HCT116 (cell line): Measurements from ENCODE around the gene GMDS. TPM values are rescaled to one million over a fixed set of nuclear protein-coding genes. Genes with fewer than 3 reads are reported as not detected.

Experiments used
- ATAC-seq: fragments of 200-7000 bp; cut with Tn5 transposase; 2 replicates; pipeline ENCODE4 v1.9.1; 2020; ENCODE audit warnings: mild to moderate bottlenecking, moderate library complexity
- BruUV-seq: library from RNA; stranded (reverse); fragments of 400-500 nt; replicated peaks from 2 replicates; lab custom pipeline; 2021; lab: Mats Ljungman, UMichigan
- CTCF ChIA-PET: fragments of 300-600 bp; sonication (Branson Sonifier 250); formaldehyde crosslinking; loops from one replicate; lab custom pipeline; 2021; ENCODE audit warnings: antibody characterized with exemption; lab: Charles Lee
- POLR2A ChIA-PET: fragments of 300-600, 350-600 bp; sonication (Branson Sonifier 250); formaldehyde crosslinking; loops from one replicate; lab custom pipeline; 2021; ENCODE audit warnings: antibody characterized with exemption; lab: Charles Lee
- RAD21 ChIA-PET, 2 experiments: fragments of 300-600 bp; sonication (Branson Sonifier 250); formaldehyde crosslinking; loops; one replicate each; lab custom pipeline; 2023; ENCODE audit warnings: low total read pairs in 2 of 2; ENCODE audit not compliant: uncharacterized antibody in 2 of 2, unreplicated experiment in 2 of 2, low non-redundant PET in 1 of 2; lab: Charles Lee
- DNase-seq: peaks from one replicate; pipeline ENCODE4 v3.0.0-alpha.2; 2010; ENCODE audit warnings: low read depth, low spot score
- H2AFZ ChIP-seq: fragments of 200-600 bp; shearing (Covaris generic), sonication (generic); 2 replicates; pipeline ENCODE4 v1.6.1; 2017; ENCODE audit warnings: low read depth, mixed run types, mixed read lengths, antibody characterized with exemption, low read length; ENCODE audit not compliant: poor library complexity, severe bottlenecking
- H3K27ac ChIP-seq: 2 replicates; pipeline ENCODE4 v1.5.1; 2012; ENCODE audit warnings: low read depth, low read length
- H3K27me3 ChIP-seq: fragments of 200-600 bp; sonication (generic); 2 replicates; pipeline ENCODE4 v1.6.1; 2016; ENCODE audit warnings: mixed run types, low read length, mixed read lengths; ENCODE audit not compliant: insufficient read depth
- H3K36me3 ChIP-seq, 2 experiments: fragments of 200-500 bp in 1 of 2; fragments of 200-600 bp in 1 of 2; sonication (Bioruptor generic) in 1 of 2; sonication (generic) in 1 of 2; 2 replicates each; pipeline versions ENCODE4 v1.5.1 to v1.6.1; 2014 to 2016; ENCODE audit warnings: low read length in 2 of 2, inconsistent platforms in 1 of 2, mixed read lengths in 1 of 2, mixed run types in 1 of 2; ENCODE audit not compliant: insufficient read depth in 2 of 2, control insufficient read depth in 1 of 2
- H3K4me1 ChIP-seq, 2 experiments: fragments of 200-600 bp in 1 of 2; sonication (generic) in 1 of 2; 2 replicates each; pipeline versions ENCODE4 v1.5.1 to v1.6.1; 2012 to 2017; ENCODE audit warnings: low read length in 2 of 2, inconsistent platforms in 1 of 2, mild to moderate bottlenecking in 1 of 2, mixed read lengths in 1 of 2, mixed run types in 1 of 2, moderate library complexity in 1 of 2; ENCODE audit not compliant: insufficient read depth in 2 of 2, control insufficient read depth in 1 of 2
- H3K4me2 ChIP-seq: fragments of 200-600 bp; sonication (generic); 2 replicates; pipeline ENCODE4 v1.6.1; 2017; ENCODE audit warnings: mixed run types, low read length, mixed read lengths
- H3K4me3 ChIP-seq, 2 experiments: fragments of 200-600 bp in 1 of 2; sonication (generic) in 1 of 2; replicated peaks in 1 of 2; 2 replicates each; pipeline ENCODE4 v1.5.1; 2011 to 2016; ENCODE audit warnings: low read length in 2 of 2, control low read depth in 1 of 2, low read depth in 1 of 2, mild to moderate bottlenecking in 1 of 2, mixed read lengths in 1 of 2, mixed run types in 1 of 2
- H3K79me2 ChIP-seq: fragments of 200-600 bp; sonication (generic); 2 replicates; pipeline ENCODE4 v1.6.1; 2017; ENCODE audit warnings: mild to moderate bottlenecking, mixed run types, low read length, moderate library complexity, mixed read lengths; ENCODE audit not compliant: insufficient read depth
- H3K9ac ChIP-seq: fragments of 200-600 bp; sonication (generic); 2 replicates; pipeline ENCODE4 v1.6.1; 2016; ENCODE audit warnings: low read length, mixed read lengths
- H3K9me2 ChIP-seq: fragments of 200-600 bp; sonication (generic), shearing (Covaris generic); 2 replicates; pipeline ENCODE4 v1.6.1; 2017; ENCODE audit warnings: mixed run types, mild to moderate bottlenecking, moderate library complexity; ENCODE audit not compliant: insufficient read depth
- H3K9me3 ChIP-seq, 2 experiments: fragments of 200-500 bp in 1 of 2; fragments of 200-600 bp in 1 of 2; sonication (Bioruptor generic) in 1 of 2; sonication (generic) in 1 of 2; 2 replicates each; pipeline ENCODE4 v1.6.1; 2014 to 2017; ENCODE audit warnings: low read length in 2 of 2, mixed read lengths in 2 of 2, inconsistent platforms in 1 of 2, low read depth in 1 of 2, mild to moderate bottlenecking in 1 of 2, mixed run types in 1 of 2, moderate library complexity in 1 of 2; ENCODE audit not compliant: control insufficient read depth in 1 of 2, insufficient read depth in 1 of 2
- H4K20me1 ChIP-seq: fragments of 200-600 bp; sonication (generic), shearing (Covaris generic); 2 replicates; pipeline ENCODE4 v1.6.1; 2017; ENCODE audit warnings: mixed run types, mild to moderate bottlenecking, moderate library complexity; ENCODE audit not compliant: insufficient read depth
- CBX3 ChIP-seq: IDR thresholded peaks from 2 replicates; pipeline ENCODE4 v1.6.1; 2012; ENCODE audit warnings: low read depth
- CEBPB ChIP-seq: IDR thresholded peaks from 2 replicates; pipeline ENCODE4 v1.6.1; 2012; ENCODE audit warnings: low read depth
- EGR1 ChIP-seq: IDR thresholded peaks from 2 replicates; pipeline ENCODE4 v1.6.1; 2012; ENCODE audit warnings: low read depth
- ELF1 ChIP-seq: IDR thresholded peaks from 2 replicates; pipeline ENCODE4 v1.6.1; 2012; ENCODE audit warnings: low read depth, borderline replicate concordance
- EZH2 ChIP-seq: fragments of 200-600 bp; sonication (generic); IDR thresholded peaks from 2 replicates; pipeline ENCODE4 v1.6.1; 2017; ENCODE audit warnings: antibody characterized with exemption, mixed run types
- EZH2phosphoT487 ChIP-seq: fragments of 200-600 bp; IDR thresholded peaks from 2 replicates; pipeline ENCODE4 v1.6.1; 2018; ENCODE audit warnings: antibody characterized with exemption, borderline replicate concordance
- FOSL1 ChIP-seq: IDR thresholded peaks from 2 replicates; pipeline ENCODE4 v1.6.1; 2012; ENCODE audit warnings: low read depth
- POLR2A ChIP-seq: IDR thresholded peaks from 2 replicates; pipeline ENCODE4 v1.7.0; 2011; ENCODE audit warnings: borderline replicate concordance; ENCODE audit not compliant: insufficient read depth, insufficient read length; ENCODE audit errors: extremely low read depth
- RAD21 ChIP-seq: IDR thresholded peaks from 2 replicates; pipeline ENCODE4 v1.6.1; 2012; ENCODE audit warnings: low read depth, mild to moderate bottlenecking
- SIN3A ChIP-seq: IDR thresholded peaks from 2 replicates; pipeline ENCODE4 v1.6.1; 2012; ENCODE audit warnings: low read depth
- SP1 ChIP-seq: IDR thresholded peaks from 2 replicates; pipeline ENCODE4 v1.6.1; 2012; ENCODE audit warnings: low read depth
- TCF7L2 ChIP-seq: IDR thresholded peaks from 2 replicates; pipeline ENCODE4 v1.7.0; 2011; ENCODE audit warnings: borderline replicate concordance, inconsistent platforms; ENCODE audit not compliant: insufficient read depth, insufficient read length; ENCODE audit errors: extremely low read depth
- YY1 ChIP-seq: IDR thresholded peaks from 2 replicates; pipeline ENCODE4 v1.6.1; 2011; ENCODE audit warnings: low read length, low read depth, moderate library complexity, mild to moderate bottlenecking; ENCODE audit not compliant: insufficient replicate concordance; ENCODE audit errors: extremely low read depth
- ZFX ChIP-seq: fragments of 450-650 bp; IDR thresholded peaks from 2 replicates; pipeline ENCODE4 v1.6.1; 2017
- intact Hi-C: fragments of 100-400 bp; cut with micrococcal nuclease; formaldehyde crosslinking; loops from 2 replicates; pipeline ENCODE4 v1.10.0; 2022
- total RNA-seq: library from RNA; stranded (reverse); gene quantifications from one replicate; pipeline ENCODE4 v1.2.1, GENCODE V29; 2021; ENCODE audit not compliant: unreplicated experiment
- TF ChIP-seq, protein P1 (sequence below), 3 experiments: fragments of 200-600 bp in 1 of 3; sonication (generic) in 1 of 3; IDR thresholded peaks in 2 of 3; conservative IDR thresholded peaks in 1 of 3; 2 replicates each; pipeline ENCODE4 v1.5.1; 2012 to 2017; ENCODE audit warnings: low read depth in 2 of 3, low read length in 2 of 3, antibody characterized with exemption in 1 of 3, borderline replicate concordance in 1 of 3, control low read depth in 1 of 3, mild to moderate bottlenecking in 1 of 3, mixed read lengths in 1 of 3, mixed run types in 1 of 3, moderate library complexity in 1 of 3; ENCODE audit not compliant: insufficient read depth in 1 of 3
- TF ChIP-seq, protein P2 (sequence below): IDR thresholded peaks from 2 replicates; pipeline ENCODE4 v1.6.1; 2012; ENCODE audit warnings: low read depth
- TF ChIP-seq, protein P3 (sequence below): IDR thresholded peaks from 2 replicates; pipeline ENCODE4 v1.6.1; 2012

The GMDS gene
- total RNA-seq, 1 experiment from 2014 or later, result 34.4 TPM

- Histone ChIP-seq H3K9me2 (no peaks in the 10 kb centered on the region), H3K4me1 (peaks cover 12 to 15% of the 10 kb centered on the region in 2 experiments; a peak in 3 of 4 replicates), H3K27ac (no peak overlapping the region), H2AFZ (no peak overlapping the region), H3K9ac (no peak overlapping the region), H3K79me2 (no peaks in the 10 kb centered on the region), H3K9me3 (no peaks in the 10 kb centered on the region), H3K27me3 (no peaks in the 10 kb centered on the region), H4K20me1 (no peaks in the 10 kb centered on the region)
- no peak for ATAC-seq
- TF ChIP-seq RAD21 (no peak), FOSL1 (no peak), YY1 (no peak), EZH2 (no peak), POLR2A (no peak), SIN3A (no peak), EZH2phosphoT487 (no peak), SP1 (no peak), EGR1 (no peak), ZFX (no peak), CEBPB (no peak), CBX3 (no peak), TCF7L2 (no peak), ELF1 (no peak)
- TF ChIP-seq, protein P1, sequence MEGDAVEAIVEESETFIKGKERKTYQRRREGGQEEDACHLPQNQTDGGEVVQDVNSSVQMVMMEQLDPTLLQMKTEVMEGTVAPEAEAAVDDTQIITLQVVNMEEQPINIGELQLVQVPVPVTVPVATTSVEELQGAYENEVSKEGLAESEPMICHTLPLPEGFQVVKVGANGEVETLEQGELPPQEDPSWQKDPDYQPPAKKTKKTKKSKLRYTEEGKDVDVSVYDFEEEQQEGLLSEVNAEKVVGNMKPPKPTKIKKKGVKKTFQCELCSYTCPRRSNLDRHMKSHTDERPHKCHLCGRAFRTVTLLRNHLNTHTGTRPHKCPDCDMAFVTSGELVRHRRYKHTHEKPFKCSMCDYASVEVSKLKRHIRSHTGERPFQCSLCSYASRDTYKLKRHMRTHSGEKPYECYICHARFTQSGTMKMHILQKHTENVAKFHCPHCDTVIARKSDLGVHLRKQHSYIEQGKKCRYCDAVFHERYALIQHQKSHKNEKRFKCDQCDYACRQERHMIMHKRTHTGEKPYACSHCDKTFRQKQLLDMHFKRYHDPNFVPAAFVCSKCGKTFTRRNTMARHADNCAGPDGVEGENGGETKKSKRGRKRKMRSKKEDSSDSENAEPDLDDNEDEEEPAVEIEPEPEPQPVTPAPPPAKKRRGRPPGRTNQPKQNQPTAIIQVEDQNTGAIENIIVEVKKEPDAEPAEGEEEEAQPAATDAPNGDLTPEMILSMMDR (IDR thresholded peaks at IDR 0.05 in 2 of 3, conservative IDR thresholded peaks at IDR 0.05 in 1 of 3; ENCODE audit: borderline replicate concordance in 1 of 3, insufficient read depth in 1 of 3, low read depth in 2 of 3, low read length in 2 of 3), result no peak
- TF ChIP-seq, protein P2, sequence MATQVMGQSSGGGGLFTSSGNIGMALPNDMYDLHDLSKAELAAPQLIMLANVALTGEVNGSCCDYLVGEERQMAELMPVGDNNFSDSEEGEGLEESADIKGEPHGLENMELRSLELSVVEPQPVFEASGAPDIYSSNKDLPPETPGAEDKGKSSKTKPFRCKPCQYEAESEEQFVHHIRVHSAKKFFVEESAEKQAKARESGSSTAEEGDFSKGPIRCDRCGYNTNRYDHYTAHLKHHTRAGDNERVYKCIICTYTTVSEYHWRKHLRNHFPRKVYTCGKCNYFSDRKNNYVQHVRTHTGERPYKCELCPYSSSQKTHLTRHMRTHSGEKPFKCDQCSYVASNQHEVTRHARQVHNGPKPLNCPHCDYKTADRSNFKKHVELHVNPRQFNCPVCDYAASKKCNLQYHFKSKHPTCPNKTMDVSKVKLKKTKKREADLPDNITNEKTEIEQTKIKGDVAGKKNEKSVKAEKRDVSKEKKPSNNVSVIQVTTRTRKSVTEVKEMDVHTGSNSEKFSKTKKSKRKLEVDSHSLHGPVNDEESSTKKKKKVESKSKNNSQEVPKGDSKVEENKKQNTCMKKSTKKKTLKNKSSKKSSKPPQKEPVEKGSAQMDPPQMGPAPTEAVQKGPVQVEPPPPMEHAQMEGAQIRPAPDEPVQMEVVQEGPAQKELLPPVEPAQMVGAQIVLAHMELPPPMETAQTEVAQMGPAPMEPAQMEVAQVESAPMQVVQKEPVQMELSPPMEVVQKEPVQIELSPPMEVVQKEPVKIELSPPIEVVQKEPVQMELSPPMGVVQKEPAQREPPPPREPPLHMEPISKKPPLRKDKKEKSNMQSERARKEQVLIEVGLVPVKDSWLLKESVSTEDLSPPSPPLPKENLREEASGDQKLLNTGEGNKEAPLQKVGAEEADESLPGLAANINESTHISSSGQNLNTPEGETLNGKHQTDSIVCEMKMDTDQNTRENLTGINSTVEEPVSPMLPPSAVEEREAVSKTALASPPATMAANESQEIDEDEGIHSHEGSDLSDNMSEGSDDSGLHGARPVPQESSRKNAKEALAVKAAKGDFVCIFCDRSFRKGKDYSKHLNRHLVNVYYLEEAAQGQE, result no peak
- TF ChIP-seq, protein P3, sequence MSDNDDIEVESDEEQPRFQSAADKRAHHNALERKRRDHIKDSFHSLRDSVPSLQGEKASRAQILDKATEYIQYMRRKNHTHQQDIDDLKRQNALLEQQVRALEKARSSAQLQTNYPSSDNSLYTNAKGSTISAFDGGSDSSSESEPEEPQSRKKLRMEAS, result no peak
- TF ChIP-seq, all 23 proteins: peak for 0
- intact Hi-C loops, result no loop called here
- H3K4me2 ChIP-seq, result no peak overlapping the region
- no peaks in the 10 kb centered on the region for H3K36me3 ChIP-seq
- no peak overlapping the region for H3K4me3 ChIP-seq
- no TSS peak for BruUV-seq
- no peak for DNase-seq
- ChIA-PET RAD21 (no interaction called here), POLR2A (no interaction called here), CTCF (no interaction called here)
These were observed 534.3 kb downstream of the GMDS start for GRCh38 chr6:1711136-1711535.
